Stimulated activated CD8-positive, alpha-beta memory T cell treated with anti-CD3 and anti-CD28 coated beads, Interleukin-4, amount 100 ng/mL, for 24 hours (primary cell): ENCODE data around the gene GAB2.
A peak's percentile ranks its signal among the peaks of the same experiment; 100 is the strongest.

Experiments used
- DNase-seq: peaks from one replicate; pipeline ENCODE4 v3.0.0-alpha.2; 2020; ENCODE audit warnings: low read depth

The GAB2 gene

DNA sequence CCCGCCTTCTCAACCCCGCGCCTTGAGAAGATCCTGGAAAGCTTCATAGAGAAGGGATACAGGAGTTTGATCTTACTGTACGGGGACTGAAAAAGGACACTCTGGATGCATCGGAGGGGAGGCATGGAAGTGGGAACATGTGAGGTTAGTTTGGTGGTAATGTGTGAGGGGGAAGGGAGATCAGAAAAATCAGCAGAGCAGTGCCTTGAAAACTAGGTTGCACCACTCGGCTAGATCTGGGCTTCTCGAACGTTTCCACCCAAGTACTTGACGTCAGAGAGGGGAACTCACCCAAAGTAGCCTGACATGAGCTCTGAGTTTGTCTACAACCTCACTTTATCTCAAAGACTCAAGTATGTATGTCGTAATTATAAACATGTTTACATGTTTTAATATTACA is 214.4 kb downstream of the GAB2 start:
- no peak for DNase-seq

DNA sequence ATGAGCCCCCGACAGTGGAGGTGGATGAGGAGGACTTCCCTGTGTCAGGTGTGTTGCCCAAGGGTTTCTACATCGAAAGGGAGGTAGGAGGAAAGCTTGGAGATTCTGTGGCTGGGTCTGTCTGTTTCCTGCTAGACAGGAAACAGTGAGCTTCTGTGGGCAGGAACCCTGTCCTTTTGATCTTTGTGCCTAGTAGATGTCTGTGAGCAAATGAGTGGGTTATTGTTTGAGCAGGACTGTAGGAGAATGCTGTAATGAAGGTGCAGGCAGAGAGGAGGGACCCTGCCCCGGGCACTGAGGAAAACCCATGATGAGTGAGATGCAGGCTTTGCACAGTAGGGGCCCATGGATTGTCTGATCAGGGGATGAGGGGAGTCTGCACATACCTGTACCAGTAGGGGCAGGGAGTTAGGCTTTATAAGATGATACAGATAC is 214.9 kb downstream of the GAB2 start:
- DNase-seq = no peak

DNA sequence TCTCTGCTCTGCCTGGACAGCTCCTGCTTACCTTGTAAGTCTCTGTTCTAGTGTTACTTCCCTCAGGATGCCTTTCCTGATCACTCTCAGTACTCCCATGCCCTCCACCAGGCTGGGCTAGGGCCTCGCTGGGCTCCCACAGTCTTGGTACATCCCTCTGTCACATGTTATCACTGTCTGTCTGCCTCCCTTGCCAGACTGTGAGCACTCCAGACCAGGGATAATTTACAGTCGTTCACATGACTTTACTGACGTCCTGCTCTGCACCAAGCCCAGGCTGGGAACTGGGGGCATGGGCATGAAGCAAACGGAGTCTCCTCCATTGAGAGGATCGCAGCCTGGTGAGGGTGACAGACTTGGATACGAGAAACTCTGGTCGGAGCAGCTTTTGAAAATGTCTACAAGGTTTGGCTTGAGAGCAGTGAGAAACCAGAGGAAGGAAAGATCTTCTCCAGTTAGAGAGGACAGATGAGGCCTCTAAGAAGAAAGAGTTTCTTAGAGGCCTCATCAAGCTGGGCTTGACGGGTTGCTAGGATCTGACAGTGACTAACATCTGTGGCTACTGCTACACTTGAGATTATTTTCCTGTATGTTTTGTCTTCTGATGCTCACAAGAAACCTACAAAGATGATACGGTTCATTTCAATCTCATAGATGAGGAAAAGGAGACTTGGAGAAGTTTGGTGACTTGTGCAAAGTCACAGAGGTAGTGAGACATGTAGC is 216.4 kb downstream of the GAB2 start:
- DNase-seq = no peak

GRCh38 chr11:78200553-78200952 is 217.1 kb downstream of the GAB2 start:
- DNase-seq = no peak

DNA sequence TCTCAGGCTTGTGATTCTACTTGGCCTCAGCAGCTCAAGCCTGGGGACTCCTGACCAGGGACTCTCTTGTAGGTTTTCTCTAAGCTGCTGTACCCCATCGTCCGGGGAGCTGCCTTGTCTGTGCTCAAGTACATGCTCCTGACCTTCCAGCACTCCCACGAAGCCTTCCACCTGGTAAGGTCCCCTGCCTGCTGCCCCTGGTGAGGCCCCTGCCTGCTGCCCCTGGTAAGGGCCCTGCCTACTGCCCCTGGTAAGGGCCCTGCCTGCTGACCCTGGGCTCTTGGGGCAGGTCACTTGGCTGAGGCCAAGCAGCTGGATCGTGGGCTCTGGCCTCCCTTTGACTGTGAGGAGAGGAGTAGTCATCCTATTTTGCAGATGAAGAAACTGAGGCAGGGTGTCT is 217.6 kb downstream of the GAB2 start:
- no peak for DNase-seq

GRCh38 chr11:78199653-78200015 is 218.0 kb downstream of the GAB2 start:
- no peak for DNase-seq

DNA sequence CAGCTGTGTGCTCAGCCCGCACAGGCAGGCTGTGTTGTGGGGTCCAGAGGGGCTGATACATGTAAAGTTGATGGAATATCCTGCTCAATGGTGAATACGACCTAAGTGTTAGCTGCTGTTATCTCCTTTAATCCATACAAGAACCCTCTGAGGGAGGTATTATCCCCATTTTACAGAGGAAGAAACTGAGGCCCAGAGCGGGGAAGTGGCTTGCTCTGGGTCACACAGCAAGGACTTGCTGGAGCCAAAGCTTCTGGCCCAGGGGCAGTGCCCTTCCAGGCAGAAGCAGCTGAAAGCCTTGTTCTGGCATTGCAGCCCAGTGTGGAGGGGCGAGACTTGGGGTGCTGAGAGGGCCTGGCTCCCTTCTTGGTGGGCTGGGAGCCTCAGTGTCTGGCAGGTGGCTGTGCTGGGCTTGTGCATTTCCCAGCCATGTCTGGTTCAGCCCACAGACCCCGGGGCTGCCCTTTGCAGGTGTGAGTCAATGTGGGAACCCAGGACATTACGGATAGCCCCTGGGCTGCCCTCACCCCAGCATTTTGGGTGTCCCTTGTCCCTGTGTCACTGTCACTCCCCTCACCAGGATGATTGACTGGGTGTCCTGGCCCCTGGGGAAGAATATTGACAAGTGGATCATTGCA is 218.5 kb downstream of the GAB2 start:
- no peak for DNase-seq

DNA sequence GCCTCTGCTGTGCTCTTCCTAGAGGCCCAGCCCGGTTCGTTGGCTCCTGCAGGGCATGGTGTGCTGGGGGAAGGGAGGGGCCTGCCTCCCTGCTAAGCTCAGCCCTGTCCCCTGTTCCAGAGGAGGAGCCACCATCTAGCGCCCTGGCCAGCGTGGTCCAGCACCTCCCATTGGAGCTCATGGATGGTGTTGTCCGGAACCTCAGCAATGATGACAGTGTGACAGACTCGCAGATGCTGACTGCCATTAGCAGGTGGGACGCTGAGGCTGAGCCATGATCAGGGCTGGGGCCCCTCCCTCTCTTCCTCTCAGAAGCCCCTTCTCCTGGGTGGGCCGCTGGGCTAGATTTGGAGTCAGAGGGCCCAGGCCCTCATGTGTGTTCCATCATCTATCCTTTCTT is 219.8 kb downstream of the GAB2 start:
- DNase-seq = no peak

DNA sequence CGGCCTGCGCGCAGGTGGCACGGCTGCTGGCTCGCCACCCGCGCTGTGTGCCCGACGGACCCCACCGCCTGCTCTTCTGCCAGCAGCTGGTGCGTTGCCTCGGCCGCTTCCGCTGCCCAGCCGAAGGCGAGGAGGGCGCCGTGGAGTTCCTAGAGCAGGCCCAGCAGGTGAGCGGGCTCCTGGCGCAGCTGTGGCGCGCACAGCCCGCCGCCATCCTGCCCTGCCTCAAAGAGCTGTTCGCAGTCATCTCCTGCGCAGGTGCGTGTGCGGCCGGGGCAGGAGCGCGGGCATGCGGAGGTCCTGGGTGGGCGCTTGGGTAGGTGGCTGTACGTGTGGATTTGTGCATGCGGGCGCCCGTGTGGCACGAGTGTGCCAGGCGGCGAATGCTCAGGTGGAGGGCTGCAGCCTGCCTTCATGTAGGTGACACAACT is 220.9 kb downstream of the GAB2 start:
- no peak for DNase-seq

DNA sequence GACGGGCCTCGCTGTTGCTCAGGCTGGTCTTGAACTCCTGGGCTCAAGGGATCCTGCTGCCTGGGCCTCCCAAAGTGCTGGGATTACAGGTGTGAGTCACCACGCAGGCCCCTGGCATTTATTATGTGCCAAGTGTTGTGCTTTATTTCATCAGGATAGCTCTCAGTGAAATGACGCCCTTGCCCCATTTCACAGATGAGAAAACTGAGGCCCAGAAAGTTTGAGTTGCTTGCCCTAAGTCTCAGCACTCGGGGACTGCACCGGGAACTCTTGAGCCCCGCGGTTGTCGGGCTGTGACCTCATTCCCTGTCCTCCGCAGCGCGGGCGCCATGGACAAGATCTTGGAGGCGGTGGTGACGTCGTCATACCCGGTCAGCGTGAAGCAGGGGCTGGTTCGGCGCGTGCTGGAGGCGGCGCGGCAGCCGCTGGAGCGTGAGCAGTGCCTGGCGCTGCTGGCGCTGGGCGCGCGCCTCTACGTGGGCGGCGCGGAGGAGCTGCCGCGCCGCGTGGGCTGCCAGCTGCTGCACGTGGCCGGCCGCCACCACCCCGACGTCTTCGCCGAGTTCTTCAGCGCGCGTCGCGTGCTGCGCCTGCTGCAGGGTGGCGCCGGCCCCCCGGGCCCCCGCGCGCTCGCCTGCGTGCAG is 221.6 kb downstream of the GAB2 start:
- DNase-seq = no peak

DNA sequence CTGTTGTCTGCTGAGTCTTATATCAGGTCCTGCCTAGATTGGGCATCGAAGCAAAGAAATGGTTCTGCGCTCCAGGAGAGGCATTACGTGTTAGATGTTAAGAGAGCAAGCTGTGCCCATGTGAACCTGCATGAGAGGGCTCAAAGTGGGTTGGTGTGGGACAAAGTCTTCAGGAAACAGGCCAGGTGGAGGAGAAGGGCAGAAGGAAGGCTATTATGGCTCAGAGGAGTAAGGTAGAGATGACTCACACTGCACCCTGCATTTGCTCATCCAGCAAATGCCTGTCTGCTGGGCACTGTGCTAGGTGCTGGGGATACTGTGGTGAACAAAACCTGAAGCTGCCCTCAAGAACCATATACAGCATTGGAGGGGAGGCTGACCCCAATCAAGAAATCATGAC is 223.1 kb downstream of the GAB2 start:
- DNase-seq = no peak

- no peak for DNase-seq
Measured at GRCh38 chr11:78193806-78194205, 223.8 kb downstream of the GAB2 start.

GRCh38 chr11:78192911-78193351 is 224.7 kb downstream of the GAB2 start:
- no peak for DNase-seq

DNA sequence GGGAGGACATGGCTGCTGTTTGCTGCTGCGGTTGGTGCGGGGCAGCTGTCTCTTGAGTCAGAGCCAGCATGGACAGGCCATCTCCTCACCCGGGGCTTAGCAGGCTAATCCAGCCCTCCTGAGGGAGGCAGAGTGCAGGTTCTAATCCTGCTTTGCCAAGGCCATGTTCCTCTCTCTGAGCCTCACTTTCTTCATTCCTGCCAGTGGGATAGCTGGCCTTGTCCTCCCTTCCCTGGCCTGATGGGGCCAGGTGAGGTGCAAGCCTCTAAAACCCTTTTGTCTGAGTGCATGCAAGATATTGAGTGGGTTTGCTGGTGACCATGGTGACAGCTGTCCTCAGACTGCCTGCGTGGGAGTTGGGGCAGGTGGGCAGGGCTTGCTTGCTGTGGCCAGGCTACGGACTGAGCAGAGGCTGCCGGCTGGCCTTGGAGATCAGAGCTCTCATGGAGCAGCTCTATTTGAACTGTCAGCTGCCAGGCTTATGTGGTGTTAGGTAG is 225.3 kb downstream of the GAB2 start:
- DNase-seq = no peak

- DNase-seq = no peak
Measured at GRCh38 chr11:78190871-78191538, 226.6 kb downstream of the GAB2 start.

- DNase-seq = no peak
Measured at GRCh38 chr11:78190374-78190773, 227.2 kb downstream of the GAB2 start.

- DNase-seq = no peak
Measured at GRCh38 chr11:78189851-78190250, 227.8 kb downstream of the GAB2 start.

GRCh38 chr11:78189174-78189724 is 228.4 kb downstream of the GAB2 start:
- DNase-seq = no peak

DNA sequence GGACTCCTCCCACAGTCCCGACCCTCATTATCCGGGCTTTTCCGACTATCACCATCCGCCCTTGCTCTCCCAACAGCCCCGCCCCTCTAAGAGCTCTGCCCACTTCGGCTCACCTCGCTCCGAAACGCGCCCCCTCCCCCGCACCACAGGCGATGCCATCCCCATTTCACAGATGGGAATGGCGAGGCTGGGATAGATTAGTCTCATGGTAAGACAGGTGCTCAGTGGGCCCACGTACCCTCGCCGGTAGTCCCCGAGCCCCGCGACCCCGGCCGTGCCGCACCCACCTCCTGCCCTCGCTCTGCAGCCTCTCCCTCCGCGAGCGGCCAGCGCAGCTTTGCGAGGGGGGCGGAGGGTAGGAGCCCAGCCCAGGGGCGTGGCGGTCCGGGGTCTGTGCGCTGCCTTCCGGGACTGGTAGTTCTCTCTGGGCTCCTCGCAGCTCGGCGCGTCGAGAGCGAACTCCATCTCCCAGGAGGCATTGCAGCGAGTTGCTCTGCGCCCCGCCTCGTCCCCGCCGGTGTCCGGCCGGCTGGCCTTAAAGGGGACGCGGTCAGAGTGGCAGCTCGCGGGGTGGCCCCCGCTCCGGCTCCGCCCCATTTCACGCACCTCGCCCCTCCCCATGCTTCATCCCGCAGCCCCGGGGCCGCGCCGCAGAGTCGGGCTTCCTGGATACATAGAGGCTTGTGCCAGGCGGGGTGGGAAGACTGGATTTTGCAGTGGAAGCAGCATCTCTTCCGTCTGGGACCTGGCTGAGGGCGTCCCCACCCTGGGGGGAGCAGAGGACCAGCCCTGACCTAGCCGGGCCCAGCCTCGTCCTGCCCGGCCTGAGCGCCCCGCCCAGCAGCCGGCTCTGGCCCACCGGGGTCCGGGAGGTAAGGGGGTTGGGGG is 229.1 kb downstream of the GAB2 start, which contains the start of the genes KCTD21 and USP35:
KCTD21 (minus strand) TSS at position 341 of the 888 bp plus-strand sequence. CDS start 14,072 bp downstream, outside the sequence.
USP35 (plus strand) TSS at position 634 of the 888 bp plus-strand sequence. CDS start 7,327 bp downstream, outside the sequence.
- peak; percentile 89 for DNase-seq

DNA sequence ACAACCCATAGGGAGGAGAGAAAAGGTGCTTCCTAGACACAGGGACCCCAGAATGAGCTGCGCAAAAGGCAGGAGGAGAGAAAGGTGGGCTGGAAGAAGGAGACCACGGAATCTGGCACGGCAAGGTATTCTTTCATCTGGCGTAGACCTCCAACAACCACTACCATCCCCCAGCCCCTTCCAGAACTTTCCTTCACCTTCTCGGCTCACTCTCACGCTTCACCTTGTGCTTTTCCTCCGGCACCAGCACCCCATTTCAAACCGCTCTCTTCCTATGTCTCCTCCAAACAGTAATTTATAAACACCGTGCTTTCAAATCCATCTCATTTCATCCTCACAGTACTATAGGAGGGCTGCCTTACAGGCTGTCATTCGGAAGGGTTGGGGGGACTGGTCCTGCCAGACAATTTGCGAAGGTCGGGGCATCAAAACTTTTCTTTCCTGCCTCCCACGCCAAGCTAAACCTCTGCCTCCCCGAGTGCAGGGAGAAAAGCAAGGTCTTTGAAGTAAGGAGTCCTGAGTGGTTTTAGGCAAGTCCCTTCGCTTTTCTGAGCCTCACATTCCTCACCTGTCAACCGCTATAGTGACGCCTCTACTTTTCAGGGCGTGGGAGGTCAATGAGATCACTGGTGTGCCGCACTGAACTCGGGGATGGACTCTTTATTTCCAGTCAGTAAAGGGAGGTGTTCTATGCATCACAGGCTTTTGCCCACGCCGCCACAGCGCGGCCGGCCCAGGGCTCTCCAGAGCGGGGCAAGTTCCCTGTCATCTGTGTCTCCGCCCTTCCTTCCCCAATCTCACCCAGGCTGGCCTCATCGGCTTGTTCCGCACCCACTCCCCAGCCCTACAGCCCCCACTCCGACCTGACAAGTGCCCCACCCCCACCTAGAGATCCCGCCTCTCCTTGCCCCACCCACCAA is 230.0 kb downstream of the GAB2 start:
- peak; percentile 69 for DNase-seq
